Stimulated activated CD8-positive, alpha-beta memory T cell treated with anti-CD3 and anti-CD28 coated beads, Interleukin-12 subunit alpha, Interleukin-12 subunit beta, amount 100 ng/mL, for 4 hours (primary cell): ENCODE results near the gene FIP1L1.
"Not testable (repeated sequence)": the region's sequence is repeated elsewhere in the genome, so short reads cannot be mapped to it uniquely, and the experiment has no call there.

Source experiments
- DNase-seq: peaks from one replicate; pipeline ENCODE4 v3.0.0-alpha.2; 2020; ENCODE audit warnings: low read depth

Gene FIP1L1, protein sequence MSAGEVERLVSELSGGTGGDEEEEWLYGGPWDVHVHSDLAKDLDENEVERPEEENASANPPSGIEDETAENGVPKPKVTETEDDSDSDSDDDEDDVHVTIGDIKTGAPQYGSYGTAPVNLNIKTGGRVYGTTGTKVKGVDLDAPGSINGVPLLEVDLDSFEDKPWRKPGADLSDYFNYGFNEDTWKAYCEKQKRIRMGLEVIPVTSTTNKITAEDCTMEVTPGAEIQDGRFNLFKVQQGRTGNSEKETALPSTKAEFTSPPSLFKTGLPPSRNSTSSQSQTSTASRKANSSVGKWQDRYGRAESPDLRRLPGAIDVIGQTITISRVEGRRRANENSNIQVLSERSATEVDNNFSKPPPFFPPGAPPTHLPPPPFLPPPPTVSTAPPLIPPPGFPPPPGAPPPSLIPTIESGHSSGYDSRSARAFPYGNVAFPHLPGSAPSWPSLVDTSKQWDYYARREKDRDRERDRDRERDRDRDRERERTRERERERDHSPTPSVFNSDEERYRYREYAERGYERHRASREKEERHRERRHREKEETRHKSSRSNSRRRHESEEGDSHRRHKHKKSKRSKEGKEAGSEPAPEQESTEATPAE

GRCh38 chr4:53377319-53378170 lies at the start of gene FIP1L1:
FIP1L1 (plus strand) TSS chr4:53377641; CDS start chr4:53377839, 198 bp downstream.
- DNase-seq = peak; percentile 95

GRCh38 chr4:53334916-53335315 lies 42.5 kb upstream of the FIP1L1 start:
- not testable (repeated sequence) for DNase-seq

GRCh38 chr4:53340145-53340544 lies 37.3 kb upstream of the FIP1L1 start:
- DNase-seq = not testable (repeated sequence)

DNA sequence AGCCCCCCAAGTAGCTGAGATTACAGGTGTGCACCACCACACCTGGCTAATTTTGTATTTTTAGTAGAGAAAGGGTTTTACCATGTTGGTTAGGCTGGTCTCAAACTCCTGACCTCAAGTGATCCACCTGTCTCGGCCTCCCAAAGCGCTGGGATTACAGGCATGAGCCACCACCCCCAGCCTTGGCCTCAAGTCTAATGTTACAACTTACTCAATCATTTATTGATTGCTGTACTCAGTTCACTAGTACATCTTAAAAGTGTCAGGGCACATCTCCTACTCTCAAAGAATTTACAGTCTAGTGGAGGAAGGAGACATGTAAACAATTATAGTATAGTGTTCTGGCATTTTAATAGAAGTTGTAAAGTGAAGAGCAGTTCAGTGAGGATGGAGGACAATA lies 31.0 kb upstream of the FIP1L1 start:
- DNase-seq = not testable (repeated sequence)

DNA sequence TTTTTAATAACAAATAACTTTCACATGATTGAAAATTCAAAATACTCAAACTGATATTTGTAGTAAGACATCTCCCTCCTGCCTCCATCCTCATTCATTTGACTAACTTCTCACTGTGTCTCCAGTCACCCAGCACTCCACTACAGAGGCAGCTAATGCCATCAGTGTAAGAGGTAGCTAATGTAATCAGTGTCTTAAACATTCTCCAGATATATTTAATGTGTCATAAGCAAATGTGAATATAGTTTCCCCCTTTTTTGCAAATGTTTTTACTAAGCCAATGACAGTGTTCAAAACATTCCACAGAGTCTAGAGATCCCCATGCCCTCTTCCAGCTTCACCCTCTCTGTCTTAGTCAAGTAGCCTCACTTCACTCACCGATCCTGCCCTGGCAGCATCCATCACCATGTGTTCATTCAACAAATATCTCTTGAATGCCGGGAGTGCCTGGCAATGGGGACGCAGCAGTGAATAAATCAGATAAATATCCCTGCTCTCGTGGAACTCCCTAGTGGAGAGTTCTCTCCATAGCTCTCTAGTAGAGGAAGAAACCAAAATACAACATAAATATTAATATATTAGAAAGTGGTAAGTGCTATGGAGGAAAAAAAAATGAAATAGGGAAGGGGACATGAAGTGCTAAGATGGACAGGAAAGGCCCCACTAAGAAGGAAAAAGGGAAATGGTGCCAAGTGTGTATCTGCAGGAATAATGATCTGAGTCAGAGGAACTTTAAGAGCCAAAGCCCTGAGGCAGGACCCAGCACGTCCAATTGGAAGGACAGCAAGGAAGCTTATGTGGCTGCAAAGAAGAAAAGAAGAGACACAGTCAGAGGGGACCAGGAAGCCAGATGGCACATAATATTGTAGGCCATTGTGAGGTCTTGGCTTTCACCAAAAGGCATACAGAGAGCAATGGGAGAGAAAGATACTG lies 30.3 kb upstream of the FIP1L1 start:
- DNase-seq = no peak

DNA sequence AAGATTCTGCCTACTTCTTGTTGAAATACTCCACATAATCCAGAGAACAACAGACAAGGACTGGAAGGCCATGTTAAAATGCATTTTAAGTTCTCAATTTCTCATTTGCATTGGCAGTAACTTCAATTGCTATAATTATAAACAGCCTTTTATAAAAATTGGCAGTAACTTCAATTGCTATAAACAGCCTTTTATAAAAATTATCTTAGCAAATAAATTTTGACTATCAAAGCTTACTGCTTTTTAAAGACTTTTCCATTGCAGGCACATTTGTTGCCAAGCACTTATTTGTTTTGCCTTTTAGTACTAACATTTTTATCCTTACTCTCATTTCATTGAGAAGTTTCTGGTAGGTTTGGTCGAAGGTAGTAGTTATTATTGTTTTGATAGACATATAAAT lies 29.4 kb upstream of the FIP1L1 start:
- no peak for DNase-seq

GRCh38 chr4:53349091-53349491 lies 28.4 kb upstream of the FIP1L1 start:
- no peak for DNase-seq

DNA sequence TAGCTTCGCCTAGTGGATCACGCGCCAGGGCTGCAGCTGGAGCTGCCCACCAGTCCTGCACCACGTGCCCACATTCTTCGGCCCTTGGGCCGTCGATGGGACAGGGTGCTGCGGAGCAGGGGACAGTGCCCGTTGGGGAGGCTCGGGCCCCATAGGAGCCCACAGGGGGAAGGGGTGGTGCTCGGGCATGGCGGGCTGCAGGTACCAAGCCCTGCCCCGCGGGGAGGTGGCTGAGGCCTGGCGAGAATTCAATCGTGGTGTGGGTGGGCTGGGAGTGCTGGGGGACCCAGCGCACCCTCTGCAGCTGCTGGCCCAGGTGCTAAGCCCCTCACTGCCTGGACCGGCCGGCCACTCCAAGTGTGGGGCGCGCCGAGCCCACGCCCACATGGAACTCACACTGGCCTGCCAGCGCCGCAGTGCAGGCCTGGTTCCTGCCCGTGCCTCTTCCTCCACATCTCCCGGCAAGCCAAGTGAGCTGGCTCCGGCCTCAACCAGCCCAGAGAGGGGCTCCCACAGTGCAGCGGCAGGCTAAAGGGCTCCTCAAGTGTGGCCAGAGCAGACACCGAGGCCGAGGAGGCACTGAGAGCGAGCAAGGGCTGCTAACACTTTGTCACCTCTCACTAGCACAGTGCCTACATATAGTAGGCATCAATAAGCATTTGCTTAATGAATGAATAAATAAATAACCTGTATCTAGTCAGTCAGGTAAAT lies 23.3 kb upstream of the FIP1L1 start:
- DNase-seq = no peak

DNA sequence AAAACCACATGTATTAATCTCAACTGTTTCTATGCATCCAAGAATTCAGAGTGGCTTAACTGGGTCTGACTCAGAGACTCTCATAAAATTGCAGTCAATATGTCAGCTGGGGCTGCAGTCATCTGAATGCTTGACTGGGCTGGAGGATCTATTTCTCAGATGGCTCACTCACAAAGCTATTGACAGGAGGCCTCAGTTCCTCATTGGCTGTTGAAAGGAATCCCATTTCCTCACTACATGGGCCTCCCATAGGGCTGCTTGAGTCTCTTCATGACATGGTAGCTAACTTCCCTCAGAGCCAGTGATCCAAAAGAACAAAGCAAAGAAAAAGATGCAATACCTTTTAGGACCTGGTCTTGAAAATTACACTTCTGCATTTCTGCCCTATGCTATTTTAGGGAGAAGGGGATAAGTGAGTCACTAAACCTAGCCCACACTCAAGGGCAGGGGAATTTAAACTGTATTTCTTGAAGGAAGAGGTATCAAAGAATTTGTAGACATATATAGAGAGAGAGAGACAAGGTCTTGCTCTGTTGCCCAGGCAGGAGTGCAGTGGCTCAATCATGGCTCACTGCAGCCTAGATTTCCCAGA lies 21.4 kb upstream of the FIP1L1 start:
- DNase-seq = no peak

- no peak for DNase-seq
Observed at GRCh38 chr4:53361451-53361850, 16.0 kb upstream of the FIP1L1 start.

DNA sequence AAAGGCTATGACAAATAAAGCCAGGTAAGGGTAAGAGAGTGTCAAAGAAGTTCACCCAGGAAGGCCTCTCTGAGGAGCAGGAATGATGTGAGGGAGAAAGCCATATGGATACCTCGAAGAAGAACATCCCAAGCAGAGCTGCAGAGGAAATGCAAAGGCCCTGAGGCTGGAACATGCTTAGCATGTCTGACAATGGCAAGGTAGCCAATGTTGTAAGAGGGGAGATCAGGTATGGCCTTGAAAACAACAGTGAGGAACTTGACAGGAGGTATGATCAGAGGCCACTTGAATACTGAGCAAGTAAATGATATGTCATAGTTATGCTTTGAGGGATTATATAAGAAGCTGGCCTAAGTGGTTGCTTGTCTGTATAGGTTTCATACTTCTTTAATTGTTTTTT lies 15.3 kb upstream of the FIP1L1 start:
- DNase-seq = no peak

GRCh38 chr4:53364624-53365023 lies 12.8 kb upstream of the FIP1L1 start:
- DNase-seq = no peak

DNA sequence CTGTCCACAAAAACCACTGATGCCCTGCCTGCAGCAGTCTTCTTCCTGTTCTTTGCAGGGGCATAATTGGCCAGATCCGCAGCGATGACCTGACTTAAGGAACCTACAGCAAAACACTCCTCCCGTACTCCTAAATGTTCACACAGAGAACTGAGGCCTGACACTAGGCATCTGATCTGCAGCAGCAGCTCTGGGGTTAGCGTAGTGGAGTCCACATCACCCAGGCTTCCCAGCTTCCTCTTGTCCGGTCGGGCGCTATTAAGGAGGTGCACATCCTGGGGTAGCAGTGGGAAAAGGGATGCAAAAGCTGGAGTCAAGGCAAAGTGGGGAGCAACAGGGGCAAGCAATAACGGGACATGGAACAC lies 12.3 kb upstream of the FIP1L1 start:
- no peak for DNase-seq

DNA sequence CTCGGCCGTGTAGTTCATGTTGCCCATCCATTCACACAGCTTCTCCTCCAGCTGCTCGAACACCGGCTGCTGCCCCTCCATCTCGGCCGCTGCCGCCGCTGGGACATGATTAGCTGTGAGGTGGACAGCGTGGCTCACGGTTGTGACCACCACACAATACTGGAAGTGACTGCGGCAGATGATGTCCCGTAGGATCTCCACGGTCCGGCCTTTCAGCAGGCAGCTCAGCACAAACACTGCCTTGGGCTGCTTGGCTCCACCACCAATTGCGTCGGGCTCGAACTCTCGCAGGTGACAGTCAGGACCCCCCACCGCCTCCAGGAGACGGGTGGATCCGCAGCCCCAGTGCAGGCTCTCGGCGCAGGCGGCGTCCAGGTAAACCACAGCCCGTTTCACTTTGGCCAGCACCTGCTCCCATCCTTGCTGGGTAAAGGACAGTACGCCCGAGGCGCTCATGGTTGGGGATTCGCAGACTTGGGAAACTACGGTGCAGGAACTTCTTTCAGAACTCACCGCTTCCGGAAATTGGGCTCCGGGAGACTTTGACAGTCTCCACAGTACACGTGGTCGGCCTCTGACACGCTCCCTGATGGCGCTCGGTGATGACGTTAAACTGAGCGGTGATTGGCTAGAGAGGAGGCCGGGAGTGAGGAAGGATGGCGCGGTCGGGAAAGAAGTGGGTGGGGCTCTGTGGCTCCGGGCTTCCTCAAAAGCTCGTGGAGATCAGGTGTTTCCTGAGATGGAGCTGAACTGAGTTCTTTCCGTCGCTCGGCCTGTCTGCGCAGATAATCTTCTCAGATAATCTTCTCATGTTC lies 11.7 kb upstream of the FIP1L1 start, which contains the start of gene SCFD2:
Gene SCFD2 (minus strand): TSS at position 576 of the 815 bp plus-strand sequence.
- peak; percentile 94 for DNase-seq

DNA sequence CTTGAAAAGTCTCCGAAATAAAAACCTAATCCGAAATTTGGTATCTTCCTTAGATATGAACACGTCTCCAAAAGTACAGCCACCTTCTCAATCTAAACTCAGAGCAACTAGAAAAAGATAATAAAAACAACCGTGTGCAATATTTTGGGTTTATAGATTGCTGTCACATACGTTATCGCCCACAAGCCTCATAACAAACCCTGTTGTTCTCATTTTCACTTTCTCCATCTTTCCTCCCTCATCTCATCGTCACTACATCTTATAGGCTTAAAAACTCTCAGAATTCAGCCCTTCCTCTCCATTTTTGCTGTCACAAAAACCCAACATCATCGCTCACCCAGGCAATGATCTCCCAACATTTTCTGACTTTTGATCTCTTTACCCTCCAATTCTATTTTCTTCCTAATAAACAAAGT lies 11.1 kb upstream of the FIP1L1 start:
- DNase-seq = no peak

GRCh38 chr4:53367721-53368120 lies 9.7 kb upstream of the FIP1L1 start:
- DNase-seq = no peak

GRCh38 chr4:53371049-53371448 lies 6.4 kb upstream of the FIP1L1 start:
- no peak for DNase-seq

GRCh38 chr4:53371843-53372521 lies 5.5 kb upstream of the FIP1L1 start:
- DNase-seq = no peak

DNA sequence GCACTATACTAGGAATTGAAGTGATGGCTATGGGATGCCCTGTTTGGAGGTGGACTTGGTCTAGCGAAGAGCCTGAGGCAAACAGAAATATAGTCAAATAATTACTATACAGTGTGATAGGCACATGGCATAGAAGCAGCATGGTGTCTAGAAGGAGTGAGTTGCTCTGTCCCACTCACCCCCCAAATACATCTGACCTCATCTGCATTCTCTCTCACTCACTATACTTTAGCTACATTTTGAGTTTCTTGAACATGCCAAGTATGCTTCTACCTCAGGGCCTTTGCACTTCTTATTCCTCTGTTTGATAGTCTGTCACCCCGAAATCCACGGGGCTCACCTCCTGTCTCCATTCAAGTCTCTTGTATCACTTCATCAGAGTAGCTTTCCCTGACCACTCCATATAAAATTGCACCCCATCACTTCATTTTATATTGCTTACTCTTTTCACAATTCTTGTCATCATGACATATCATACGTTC lies 2.6 kb upstream of the FIP1L1 start:
- no peak for DNase-seq
